Ascending aorta (tissue), 2 donors: ENCODE data around the gene CDKN2D. TPM values are rescaled to one million over a fixed set of nuclear protein-coding genes. Genes with fewer than 3 reads are reported as not detected.

Experiments
- DNase-seq, 2 donors: peaks; one replicate each; pipeline ENCODE4 v3.0.0-alpha.2; 2019; ENCODE audit warnings: low spot score in 2 of 2
- H3K27ac ChIP-seq, 2 donors: fragments of 200-600 bp; sonication (generic); one replicate each; pipeline ENCODE4 v1.5.1; 2016 to 2017; ENCODE audit warnings: mild to moderate bottlenecking in 1 of 2
- H3K27me3 ChIP-seq: fragments of 200-600 bp; sonication (generic); one replicate; pipeline ENCODE4 v1.5.1; 2017
- H3K36me3 ChIP-seq, 2 donors: fragments of 200-600 bp; sonication (generic); one replicate each; pipeline ENCODE4 v1.5.1; 2016
- H3K4me1 ChIP-seq, 2 donors: fragments of 200-600 bp; sonication (generic); one replicate each; pipeline ENCODE4 v1.5.1; 2016 to 2017; ENCODE audit warnings: mild to moderate bottlenecking in 1 of 2
- H3K4me3 ChIP-seq, 2 donors: fragments of 200-600 bp; sonication (generic); one replicate each; pipeline ENCODE4 v1.5.1; 2016 to 2017; ENCODE audit warnings: mild to moderate bottlenecking in 1 of 2
- H3K9me3 ChIP-seq, 2 donors: fragments of 200-600 bp; sonication (generic); one replicate each; pipeline ENCODE4 v1.5.1; 2016
- CTCF ChIP-seq, 3 experiments: fragments of 200-600 bp in 2 of 3; fragments of 450-650 bp in 1 of 3; sonication (generic) in 2 of 3; IDR thresholded peaks; one replicate each; pipeline ENCODE4 v1.5.1; 2016 to 2019; ENCODE audit warnings: antibody characterized with exemption in 3 of 3, mild to moderate bottlenecking in 1 of 3, moderate library complexity in 1 of 3
- intact Hi-C: fragments of 100-400 bp; cut with DNase I; formaldehyde crosslinking; loops from one replicate; pipeline ENCODE4 v1.15.1; 2023
- total RNA-seq: library from RNA; depleted of rRNA; stranded (reverse); fragments of >200 nt; gene quantifications from one replicate; pipeline ENCODE4 v1.1.0, GENCODE V29; 2016

The CDKN2D gene
- total RNA-seq, 1 donor from 2014 or later, result 20.3 TPM

GRCh38 chr19:10604460-10604980 lies 35.7 kb upstream of the CDKN2D start:
- H3K9me3 ChIP-seq, result no peaks in the 10 kb centered on the region
- TF ChIP-seq CTCF (IDR thresholded peaks at IDR 0.05), result no peak
- intact Hi-C loops, result loop anchor here (5.0 kb wide), 1 partner anchor 38 kb away; no protein-coding TSS in a partner anchor
- H3K4me3 ChIP-seq, result peak overlapping the region; percentile 97 to 99
- H3K27me3 ChIP-seq, result no peaks in the 10 kb centered on the region
- peaks cover 14 to 26% of the 10 kb centered on the region in 2 donors for H3K4me1 ChIP-seq
- H3K36me3 ChIP-seq, result no peaks in the 10 kb centered on the region
- no peak for DNase-seq
- H3K27ac ChIP-seq, result peak overlapping the region; percentile 98 to 99

GRCh38 chr19:10603873-10604459 lies 35.2 kb upstream of the CDKN2D start:
- no peaks in the 10 kb centered on the region for H3K9me3 ChIP-seq
- H3K4me3 ChIP-seq, result peak overlapping the region; percentile 97 to 99
- no peaks in the 10 kb centered on the region for H3K36me3 ChIP-seq
- peak overlapping the region; percentile 98 to 99 for H3K27ac ChIP-seq
- intact Hi-C loops, result loop anchor here (2.0 to 5.0 kb wide), 2 partner anchors 21 to 38 kb away; partner anchors contain the start of gene SLC44A2
- H3K27me3 ChIP-seq, result no peaks in the 10 kb centered on the region
- peaks cover 14 to 26% of the 10 kb centered on the region in 2 donors for H3K4me1 ChIP-seq
- peak in 1 of 2 donors; percentile 75 for DNase-seq
- no peak for TF ChIP-seq CTCF (IDR thresholded peaks at IDR 0.05)

GRCh38 chr19:10603084-10603872 lies 34.5 kb upstream of the CDKN2D start:
- DNase-seq, result peak; percentile 15 to 86

GRCh38 chr19:10602330-10603083 lies 33.7 kb upstream of the CDKN2D start:
- peak; percentile 31 to 91 for DNase-seq
- peak overlapping the region; percentile 97 to 99 for H3K4me3 ChIP-seq
- no peaks in the 10 kb centered on the region for H3K27me3 ChIP-seq
- no peaks in the 10 kb centered on the region for H3K36me3 ChIP-seq
- no peaks in the 10 kb centered on the region for H3K9me3 ChIP-seq
- intact Hi-C loops, result loop anchor here (2.0 to 5.0 kb wide), 2 partner anchors 22 to 40 kb away; partner anchors contain the start of gene SLC44A2
- no peak for TF ChIP-seq CTCF (IDR thresholded peaks at IDR 0.05)
- peaks cover 10 to 26% of the 10 kb centered on the region in 2 donors for H3K4me1 ChIP-seq
- peak overlapping the region; percentile 98 to 99 for H3K27ac ChIP-seq

More at GRCh38 chr19:10603084-10603872, 34.5 kb upstream of the CDKN2D start:
- Histone ChIP-seq H3K36me3 (no peaks in the 10 kb centered on the region), H3K4me3 (peak overlapping the region; percentile 97 to 99), H3K27ac (peak overlapping the region; percentile 98 to 99), H3K27me3 (no peaks in the 10 kb centered on the region), H3K4me1 (peaks cover 10 to 26% of the 10 kb centered on the region in 2 donors), H3K9me3 (no peaks in the 10 kb centered on the region)
- intact Hi-C loops, result loop anchor here (2.0 to 5.0 kb wide), 2 partner anchors 22 to 39 kb away; partner anchors contain the start of gene SLC44A2
- TF ChIP-seq CTCF (IDR thresholded peaks at IDR 0.05), result no peak

GRCh38 chr19:10601999-10602329 lies 33.2 kb upstream of the CDKN2D start:
- no peak for TF ChIP-seq CTCF (IDR thresholded peaks at IDR 0.05)

More at GRCh38 chr19:10601999-10602329, 33.2 kb upstream of the CDKN2D start:
- Histone ChIP-seq H3K36me3 (no peaks in the 10 kb centered on the region), H3K9me3 (no peaks in the 10 kb centered on the region), H3K27ac (no peak overlapping the region), H3K4me1 (peaks cover 10 to 26% of the 10 kb centered on the region in 2 donors), H3K4me3 (peak overlapping the region in 1 of 2 donors; percentile 30), H3K27me3 (no peaks in the 10 kb centered on the region)
- intact Hi-C loops, result loop anchor here (2.0 to 5.0 kb wide), 2 partner anchors 23 to 40 kb away; partner anchors contain the start of gene SLC44A2
- DNase-seq, result no peak
